Lung (tissue), 12 donors: Measurements from ENCODE around the gene ZFHX2. TPM values are rescaled to one million over a fixed set of nuclear protein-coding genes. Genes with fewer than 3 reads are reported as not detected.

Experiments
- ATAC-seq: fragments of 200-7000 bp; cut with Tn5 transposase; one replicate; pipeline ENCODE4 v1.9.1; 2020; ENCODE audit warnings: moderate number of reproducible peaks; ENCODE audit not compliant: insufficient read depth, low FRiP score
- DNase-seq, 3 donors: peaks; one replicate each; pipeline ENCODE4 v3.0.0-alpha.2; 2013 to 2017
- H3K27ac ChIP-seq, 2 donors: one replicate each; pipeline ENCODE4 v1.5.1; 2013; ENCODE audit warnings: mild to moderate bottlenecking in 2 of 2, moderate library complexity in 2 of 2, control low read depth in 1 of 2, inconsistent platforms in 1 of 2, low read depth in 1 of 2, low read length in 1 of 2
- H3K27me3 ChIP-seq, 3 donors: one replicate each; pipeline ENCODE4 v1.5.1; 2013; ENCODE audit warnings: low read length in 2 of 3; ENCODE audit not compliant: control insufficient read depth in 3 of 3, insufficient read depth in 3 of 3
- H3K36me3 ChIP-seq, 4 donors: one replicate each; pipeline ENCODE4 v1.5.1; 2013; ENCODE audit warnings: low read length in 4 of 4, mild to moderate bottlenecking in 1 of 4, moderate library complexity in 1 of 4; ENCODE audit not compliant: control insufficient read depth in 4 of 4, insufficient read depth in 4 of 4
- H3K4me1 ChIP-seq, 5 donors: one replicate each; pipeline ENCODE4 v1.5.1; 2013; ENCODE audit warnings: low read length in 5 of 5, mild to moderate bottlenecking in 2 of 5, moderate library complexity in 1 of 5; ENCODE audit not compliant: control insufficient read depth in 5 of 5, insufficient read depth in 5 of 5
- H3K4me3 ChIP-seq: one replicate; pipeline ENCODE4 v1.5.1; 2013; ENCODE audit warnings: mild to moderate bottlenecking, control low read depth, moderate library complexity
- H3K9ac ChIP-seq, 2 donors: one replicate each; pipeline ENCODE4 v1.5.1; 2013; ENCODE audit warnings: low read length in 2 of 2, control low read depth in 1 of 2; ENCODE audit not compliant: insufficient read depth in 1 of 2
- H3K9me3 ChIP-seq, 4 donors: one replicate each; pipeline ENCODE4 v1.5.1; 2013; ENCODE audit warnings: low read length in 3 of 4, mild to moderate bottlenecking in 1 of 4, moderate library complexity in 1 of 4; ENCODE audit not compliant: control insufficient read depth in 4 of 4, insufficient read depth in 3 of 4
- CTCF ChIP-seq: IDR thresholded peaks from 2 replicates; pipeline ENCODE4 v1.5.1; 2012; ENCODE audit warnings: mild to moderate bottlenecking; ENCODE audit errors: control extremely low read depth, extremely low read depth
- WGBS, 2 donors: extraction: QIAGEN DNeasy Blood & Tissue Kit; methylation state at CpG; one replicate each; pipeline ENCODE4 v1.1.7; 2013; 5-methylcytosine and 5-hydroxymethylcytosine counted together
- polyA plus RNA-seq, 2 donors: library from polyadenylated mRNA; stranded (reverse); fragments of 200-250 nt; gene quantifications; one replicate each; pipeline ENCODE4 v1.2.1, GENCODE V29; 2013
- total RNA-seq, 2 donors: library from RNA; depleted of rRNA in 1 of 2; stranded (reverse); fragments of >200 nt in 1 of 2; gene quantifications; one replicate each; pipeline ENCODE4 v1.2.1, GENCODE V29; 2014 to 2021
- donor health status: control.
- donor health status: control.
- donor health status: Bipolar disorder and iron deficiency.
- donor health status: healthy.
- donor health status: DM: yes; HTN: yes; CAD: no.

Gene ZFHX2
- total and polyA plus RNA-seq, 4 donors: 0.50 to 4.5 (median 0.75) TPM

DNA sequence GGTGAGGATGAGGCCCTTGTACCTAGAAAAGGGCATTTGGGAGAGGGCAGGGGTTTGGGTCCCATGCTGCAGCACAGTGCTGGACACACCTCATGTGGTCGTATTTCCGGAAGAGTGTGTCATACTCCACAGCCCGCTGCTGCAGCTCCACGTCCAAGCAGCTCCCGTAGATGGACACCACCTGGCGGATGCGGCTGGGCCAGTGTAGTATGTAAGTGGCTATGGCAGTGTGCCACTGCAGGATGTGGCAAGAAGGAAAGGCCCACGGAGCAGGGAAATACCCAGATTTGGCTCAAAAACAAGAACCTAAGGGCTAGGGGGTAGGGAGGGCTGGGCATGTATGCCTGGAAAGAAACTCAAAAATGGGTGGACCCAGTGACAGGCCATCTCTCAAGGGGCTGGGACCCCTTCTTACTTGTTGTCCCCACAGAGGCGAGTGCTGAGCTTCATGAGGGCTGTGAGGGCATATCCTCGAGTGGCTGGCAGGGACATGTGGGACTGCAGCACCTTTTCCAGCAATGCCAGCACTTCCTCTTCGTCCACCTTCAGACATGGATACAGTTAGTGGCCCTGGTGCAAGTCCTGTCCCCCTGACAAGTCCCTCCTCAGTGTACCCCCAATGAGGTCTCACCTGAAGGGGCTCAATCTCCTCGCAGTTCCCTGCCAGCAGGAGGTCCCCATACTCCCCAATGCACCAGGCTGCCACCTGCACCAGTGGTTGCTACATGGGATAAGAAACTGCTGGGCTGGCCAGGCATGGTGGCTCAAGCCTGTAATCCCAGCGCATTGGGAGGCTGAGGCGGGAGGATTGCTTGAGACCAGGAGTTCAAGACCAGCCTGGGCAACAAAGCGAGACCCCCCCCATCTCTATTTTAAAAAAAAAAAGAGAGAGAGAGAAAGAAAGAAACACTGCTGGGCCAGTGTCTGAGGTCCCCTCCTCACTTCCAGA is 10.6 kb upstream of the ZFHX2 start:
- Histone ChIP-seq H3K9me3 (no peaks in the 10 kb centered on the region), H3K4me1 (peaks cover 0 to 9% (median 0%) of the 10 kb centered on the region in 5 donors), H3K36me3 (peaks cover 0 to 32% (median 19%) of the 10 kb centered on the region in 4 donors), H3K27me3 (no peaks in the 10 kb centered on the region), H3K27ac (peak overlapping the region in 1 of 2 donors; percentile 26), H3K9ac (no peak overlapping the region), H3K4me3 (no peak overlapping the region)
- TF ChIP-seq CTCF: no peak
- ATAC-seq (no peak), DNase-seq (no peak)
- WGBS, 2 donors: 71 to 83% methylated on average over 15 of the region's 15 CpGs

- TF ChIP-seq CTCF: no peak
- peaks cover 0 to 32% (median 19%) of the 10 kb centered on the region in 4 donors for H3K36me3 ChIP-seq
- whole genome bisulfite sequencing, 2 donors: 88 to 100% methylated on average over 2 of the region's 2 CpGs
- H3K9ac ChIP-seq: no peak overlapping the region
- H3K4me1 ChIP-seq: peaks cover 0 to 10% (median 4%) of the 10 kb centered on the region in 5 donors
- H3K27me3 ChIP-seq: no peaks in the 10 kb centered on the region
- H3K27ac ChIP-seq: peak overlapping the region in 1 of 2 donors; percentile 26
- no peak overlapping the region for H3K4me3 ChIP-seq
- ATAC-seq (no peak), DNase-seq (no peak)
- no peaks in the 10 kb centered on the region for H3K9me3 ChIP-seq
Observed at GRCh38 chr14:23561259-23561658, 9.7 kb upstream of the ZFHX2 start.

GRCh38 chr14:23559926-23560520 is 8.5 kb upstream of the ZFHX2 start:
- no peak for ATAC-seq
- Histone ChIP-seq H3K9ac (no peak overlapping the region), H3K4me1 (peaks cover 0 to 10% (median 4%) of the 10 kb centered on the region in 5 donors), H3K27me3 (no peaks in the 10 kb centered on the region), H3K4me3 (no peak overlapping the region), H3K27ac (no peak overlapping the region), H3K36me3 (peaks cover 0 to 32% (median 19%) of the 10 kb centered on the region in 4 donors), H3K9me3 (no peaks in the 10 kb centered on the region)
- TF ChIP-seq CTCF: no peak
- DNase-seq: no peak
- 92 to 96% methylated on average over 3 of the region's 3 CpGs for WGBS, 2 donors
